ENCODE measurements around the gene RAPGEF4. TPM values are rescaled to one million over a fixed set of nuclear protein-coding genes. Genes with fewer than 3 reads are reported as not detected.

Gene RAPGEF4
- polyA plus RNA-seq, 12 donors = 2.1 to 16.7 (median 3.8) TPM; not detected in 1

- DNase-seq = no peak
Measured at GRCh38 chr2:172967036-172967982, 231.7 kb downstream of the RAPGEF4 start.

DNA sequence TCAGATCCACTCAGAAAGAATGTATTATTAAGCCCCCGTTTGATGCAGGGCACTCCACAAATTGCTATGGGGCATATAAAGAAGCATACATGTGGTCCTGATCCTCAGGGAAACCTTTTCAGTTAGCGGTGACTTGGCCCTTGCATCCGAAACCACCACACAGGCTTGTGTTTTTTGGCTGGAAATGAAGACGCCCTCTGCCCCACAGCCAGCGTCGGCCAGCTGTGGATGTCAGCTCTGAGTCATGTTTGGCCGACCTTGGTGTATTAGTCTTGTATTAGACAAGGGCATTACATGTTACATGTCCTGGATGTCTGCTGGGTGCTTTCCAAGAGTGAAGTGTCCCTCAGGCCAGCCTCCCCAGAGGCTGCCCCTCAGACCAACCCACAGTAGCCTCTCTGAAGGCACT lies 232.4 kb downstream of the RAPGEF4 start:
- DNase-seq = no peak

GRCh38 chr2:172969166-172969565 lies 233.5 kb downstream of the RAPGEF4 start:
- DNase-seq = no peak

- no peak for DNase-seq
Measured at GRCh38 chr2:172969609-172970008, 234.0 kb downstream of the RAPGEF4 start.

GRCh38 chr2:172970660-172971059 lies 235.0 kb downstream of the RAPGEF4 start:
- no peak for DNase-seq

DNA sequence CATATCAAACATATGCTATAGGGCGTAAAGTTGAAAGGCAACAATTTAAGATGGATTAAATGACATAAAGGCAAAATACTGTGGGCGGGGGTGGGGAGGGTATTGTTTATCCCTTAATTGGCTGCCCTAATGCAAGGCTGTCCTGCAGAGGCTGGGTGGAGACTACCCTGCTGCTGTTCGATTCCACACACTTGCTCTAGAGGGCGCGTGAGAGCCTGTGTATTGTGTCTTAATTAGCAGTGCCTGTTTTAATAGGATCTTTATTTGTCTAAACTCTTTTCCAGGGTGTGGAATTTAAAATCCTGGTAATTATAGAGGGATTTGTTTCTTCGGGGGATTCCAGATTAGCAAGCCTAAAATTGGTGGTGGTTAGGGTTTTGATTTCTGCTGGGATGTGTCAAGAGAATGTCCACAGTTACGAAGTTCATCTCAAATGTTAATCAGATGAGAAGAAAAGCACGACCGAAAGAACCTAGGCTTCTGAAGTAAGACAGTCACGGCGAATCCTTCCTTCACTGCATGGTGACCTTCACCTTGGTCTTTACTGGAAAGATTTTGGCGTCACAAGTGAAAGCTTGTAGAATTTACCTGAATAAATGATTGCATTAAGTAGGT lies 236.5 kb downstream of the RAPGEF4 start:
- DNase-seq = no peak

- DNase-seq = no peak
Measured at GRCh38 chr2:172974762-172975161, 239.1 kb downstream of the RAPGEF4 start.

GRCh38 chr2:172976116-172976515 lies 240.5 kb downstream of the RAPGEF4 start:
- DNase-seq = no peak

DNA sequence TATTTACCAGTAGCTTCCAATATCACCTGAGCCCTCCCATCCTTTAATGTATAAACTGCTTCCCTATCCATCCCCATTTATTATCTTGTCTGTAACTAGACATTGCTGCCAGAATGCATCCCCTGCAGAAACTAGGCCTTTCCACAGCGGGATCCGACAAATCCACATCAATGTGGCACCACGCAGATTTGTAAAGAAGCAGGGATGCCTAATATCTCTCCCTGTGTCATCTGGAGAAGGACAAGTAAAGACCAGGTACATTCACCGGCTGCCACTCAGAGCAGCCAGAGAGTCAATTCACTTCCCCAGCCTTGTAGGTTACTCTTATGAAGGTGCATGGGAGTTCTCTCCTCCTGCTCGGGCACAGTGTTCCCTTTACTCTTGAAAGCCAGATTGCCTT lies 241.2 kb downstream of the RAPGEF4 start:
- no peak for DNase-seq

- DNase-seq = no peak
Measured at GRCh38 chr2:172977270-172978062, 241.8 kb downstream of the RAPGEF4 start.

GRCh38 chr2:172978063-172978383 lies 242.4 kb downstream of the RAPGEF4 start:
- no peak for DNase-seq

DNA sequence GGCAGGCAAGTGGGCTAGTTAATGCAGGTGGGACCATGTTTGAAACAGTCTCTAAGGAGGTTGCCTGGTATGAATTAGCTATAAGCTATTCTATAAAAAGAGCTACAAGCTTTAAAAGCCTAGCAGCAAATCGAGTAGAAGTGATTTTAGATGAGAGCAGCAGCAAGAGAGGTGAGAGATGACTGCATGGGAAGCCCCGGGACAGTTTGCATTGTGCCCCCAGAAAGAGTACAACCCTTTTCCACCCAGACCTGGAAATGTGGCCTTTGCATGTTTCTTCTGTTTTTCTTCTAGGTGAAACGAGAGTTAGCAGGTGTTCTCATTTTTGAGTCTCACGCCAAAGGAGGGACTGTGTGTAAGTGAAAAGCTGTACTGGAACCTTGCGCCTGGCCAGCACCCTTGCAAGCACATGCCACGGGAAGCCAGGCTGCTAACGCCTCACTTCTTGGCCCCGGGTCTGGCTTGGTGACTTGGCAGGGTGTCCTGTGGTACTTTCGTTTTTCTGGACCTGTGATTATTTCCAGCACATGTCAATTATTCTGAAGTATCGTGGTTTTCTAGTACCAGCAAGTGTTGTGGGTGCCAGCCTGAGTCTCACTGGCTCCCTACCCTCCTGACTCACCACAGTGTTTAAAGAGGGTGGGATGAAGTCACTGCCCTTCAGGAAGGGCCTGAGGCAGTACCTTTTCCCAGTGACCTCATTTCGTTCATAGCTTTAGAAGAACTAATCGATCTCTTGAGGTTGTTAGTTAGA lies 249.7 kb downstream of the RAPGEF4 start:
- DNase-seq = no peak

GRCh38 chr2:172986040-172986439 lies 250.4 kb downstream of the RAPGEF4 start:
- no peak for DNase-seq

GRCh38 chr2:172988728-172989127 lies 253.1 kb downstream of the RAPGEF4 start:
- no peak for DNase-seq

DNA sequence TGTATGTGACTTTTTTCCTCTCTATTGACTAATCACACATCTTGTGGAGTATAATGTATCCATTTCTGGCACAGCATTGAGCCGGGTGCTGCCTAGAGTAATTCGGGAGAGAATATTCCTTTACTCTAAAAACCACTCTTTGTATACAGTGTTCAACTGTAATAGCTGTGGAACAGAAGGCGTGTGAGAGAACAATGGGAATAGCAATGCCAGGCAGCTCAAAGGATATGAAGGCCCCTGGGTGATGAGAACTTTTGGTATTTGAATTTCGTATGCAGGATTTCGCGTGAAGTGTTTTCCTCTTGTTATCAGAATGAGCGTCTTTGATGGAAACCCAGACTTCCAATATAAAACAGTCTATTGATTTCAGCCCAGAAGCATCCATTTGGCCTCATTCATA lies 255.4 kb downstream of the RAPGEF4 start:
- no peak for DNase-seq

DNA sequence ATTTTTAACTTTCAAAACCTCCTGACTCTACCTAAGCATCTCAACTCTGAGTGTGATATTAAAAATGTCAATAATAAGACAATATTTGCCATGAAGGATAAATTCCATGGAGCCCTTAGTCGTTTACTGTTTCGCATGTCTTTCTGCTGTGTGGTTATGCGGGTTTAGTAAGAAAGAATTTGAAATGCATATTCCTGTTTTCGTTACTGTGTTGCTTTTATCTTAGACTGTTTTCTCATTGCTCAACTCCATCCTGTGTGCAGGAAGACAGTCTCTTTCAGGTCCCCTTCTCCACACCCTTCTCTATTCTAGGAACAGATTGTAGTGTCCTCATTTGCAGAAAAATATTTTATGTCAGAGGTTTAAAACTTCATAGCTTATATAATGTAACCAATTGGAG lies 257.5 kb downstream of the RAPGEF4 start:
- no peak for DNase-seq

DNA sequence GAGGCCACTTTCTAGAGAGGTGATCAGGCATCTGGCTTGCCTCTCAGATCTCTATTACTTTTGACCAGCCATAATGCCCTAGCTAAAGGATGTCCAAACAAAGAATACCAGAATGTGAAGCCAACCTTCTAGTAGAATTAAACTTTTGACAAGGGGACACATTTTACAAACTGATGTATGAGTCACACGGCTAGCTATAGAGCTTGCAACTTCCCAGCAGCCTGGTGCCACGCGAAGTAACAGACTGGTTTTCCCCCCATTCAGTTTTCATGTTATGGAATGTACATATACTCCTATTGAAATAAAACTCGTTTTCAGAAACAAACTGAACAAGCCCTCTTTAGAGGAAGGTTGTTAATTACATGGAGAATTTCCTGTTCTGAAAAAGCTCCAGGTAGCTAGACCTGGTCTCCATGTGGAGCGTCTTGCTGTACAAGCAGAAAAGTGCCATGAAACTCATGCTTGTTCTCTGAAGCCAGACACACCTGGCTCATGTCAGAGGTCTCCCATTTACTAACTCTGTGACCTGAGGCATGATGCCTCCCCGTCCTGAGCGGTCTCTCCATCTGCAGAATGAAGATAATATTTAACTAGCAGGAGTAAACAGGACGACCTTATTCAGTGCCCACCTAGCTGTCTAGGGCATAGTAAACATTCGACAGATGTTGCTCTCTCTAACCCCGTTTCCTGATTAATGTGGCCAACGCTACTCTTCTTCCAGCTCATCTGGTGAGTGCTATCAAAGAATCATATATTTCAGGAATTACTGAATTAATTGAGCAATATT lies 258.5 kb downstream of the RAPGEF4 start:
- DNase-seq = no peak

- no peak for DNase-seq
Measured at GRCh38 chr2:172994864-172995263, 259.2 kb downstream of the RAPGEF4 start.

DNA sequence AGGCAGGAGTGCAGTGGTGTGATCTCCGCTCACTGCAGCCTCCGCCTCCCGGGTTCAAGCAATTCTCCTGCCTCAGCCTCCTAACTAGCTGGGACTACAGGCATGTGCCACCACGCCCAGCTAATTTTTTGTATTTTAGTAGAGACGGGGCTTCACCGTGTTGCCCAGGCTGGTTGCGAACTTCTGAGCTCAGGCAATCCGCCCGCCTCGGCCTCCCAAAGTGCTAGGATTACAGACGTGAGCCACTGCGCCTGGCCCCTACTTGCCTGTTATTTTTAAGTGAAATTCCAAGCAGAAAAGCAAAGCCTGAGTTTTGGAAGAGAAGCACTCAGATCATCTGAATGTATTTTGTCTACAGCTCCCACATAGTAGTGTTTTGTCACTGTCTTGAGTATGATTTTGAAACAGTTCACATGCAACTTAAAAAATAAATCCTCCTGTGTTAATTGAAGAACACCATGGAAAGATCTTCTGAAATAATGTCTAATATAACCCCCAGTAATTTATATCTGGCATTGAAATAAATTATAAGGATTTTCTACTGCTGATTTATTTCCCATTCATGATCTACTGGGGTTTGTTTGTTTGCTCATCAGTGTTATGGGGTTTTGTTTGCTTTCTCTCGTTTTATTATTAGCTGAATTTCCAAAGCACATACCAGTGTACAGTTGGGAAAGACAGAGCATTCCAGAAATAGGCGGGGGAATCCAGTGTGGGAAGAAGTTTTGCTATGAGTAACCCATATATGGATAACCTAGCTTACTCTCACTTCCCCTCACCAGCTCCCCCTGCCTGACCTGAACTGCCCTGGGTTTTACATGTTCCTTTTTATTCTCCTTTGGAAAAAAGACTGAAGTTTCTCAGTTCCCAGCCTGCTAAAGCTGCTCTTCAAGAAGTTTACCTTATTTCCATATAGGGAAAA lies 259.9 kb downstream of the RAPGEF4 start:
- DNase-seq = peak; percentile 63

Data from muscle of arm (tissue), 12 donors.